ENCODE results near the gene RHOF. TPM values are rescaled to one million over a fixed set of nuclear protein-coding genes. Genes with fewer than 3 reads are reported as not detected.
A peak's percentile ranks its signal among the peaks of the same experiment; 100 is the strongest.

The RHOF gene
- total RNA-seq, 1 experiment from 2014 or later: 29.1 TPM

- Histone ChIP-seq H3K79me2 (ENCODE audit: insufficient read depth, low read length) (no peaks in the 10 kb centered on the region), H3K23ac (ENCODE audit: insufficient read length, low read depth, low read length) (no peak overlapping the region), H3K4me1 (ENCODE audit: insufficient read depth, low read length) (no peaks in the 10 kb centered on the region), H3K4me2 (ENCODE audit: insufficient read depth, insufficient read length, low read length) (no peak overlapping the region), H3K9ac (ENCODE audit: extremely low read depth, insufficient read length, low read length) (no peak overlapping the region), H4K8ac (replicated peaks; ENCODE audit: insufficient read length, low read depth, low read length) (no peak overlapping the region), H2AK5ac (ENCODE audit: insufficient read length, low read length) (no peak overlapping the region), H3K18ac (ENCODE audit: insufficient read length, low read depth, low read length) (no peak overlapping the region), H3T11ph (ENCODE audit: low read length) (no peak overlapping the region), H3K27ac (ENCODE audit: insufficient read length, low read depth, low read length) (no peak overlapping the region), H4K91ac (ENCODE audit: insufficient read length, low read depth, low read length) (no peak overlapping the region), H3K9me3 (ENCODE audit: control insufficient read depth, low read depth, low read length) (no peaks in the 10 kb centered on the region), H3K4ac (ENCODE audit: low read depth, low read length) (no peak overlapping the region), H3K23me2 (ENCODE audit: insufficient read length, low read depth, low read length, poor library complexity, severe bottlenecking) (peaks cover 9% of the 10 kb centered on the region), H2BK120ac (ENCODE audit: low read depth, low read length, poor library complexity, severe bottlenecking) (no peak overlapping the region), H3K79me1 (ENCODE audit: insufficient read depth, low read depth, low read length, poor library complexity, severe bottlenecking) (no peaks in the 10 kb centered on the region), H2AFZ (ENCODE audit: low read length) (no peak overlapping the region), H3K14ac (ENCODE audit: insufficient read depth, low read length) (no peak overlapping the region), H4K5ac (ENCODE audit: insufficient read length, low read depth, low read length) (no peak overlapping the region), H3K56ac (ENCODE audit: insufficient read length, low read depth, low read length) (no peak overlapping the region), H3K27me3 (ENCODE audit: insufficient read depth, low read length) (no peaks in the 10 kb centered on the region), H2BK15ac (ENCODE audit: low read depth, low read length) (no peak overlapping the region), H2BK12ac (ENCODE audit: insufficient read length, low read depth, low read length) (no peak overlapping the region), H2BK20ac (ENCODE audit: low read depth, low read length, poor library complexity, severe bottlenecking) (no peak overlapping the region), H4K20me1 (ENCODE audit: control insufficient read depth, insufficient read depth, insufficient read length) (no peaks in the 10 kb centered on the region), H2BK5ac (ENCODE audit: insufficient read length, low read length) (no peak overlapping the region)
- Mint-ChIP-seq H3K4me3 (peak overlapping the region in 1 of 2 experiments; percentile 14; a peak in 1 of 5 replicates), H3K9me3 (no peaks in the 10 kb centered on the region; a peak in 2 of 5 replicates), H3K4me1 (peaks cover 19 to 22% of the 10 kb centered on the region in 2 experiments), H3K27me3 (ENCODE audit: low read depth) (peaks cover 5% of the 10 kb centered on the region), H3K27ac (peak overlapping the region in 2 of 3 experiments; percentile 30 to 93; a peak in 2 of 7 replicates), H3K36me3 (ENCODE audit: insufficient read depth in 1 of 3, low read depth in 3 of 3) (peaks cover 1 to 22% (median 5%) of the 10 kb centered on the region in 3 experiments; a peak in 3 of 7 replicates)
- whole genome bisulfite sequencing (ENCODE audit: extremely low coverage, insufficient read length, low lambda C conversion rate): no CpG with 5 or more reads among the region's 28 CpGs
- no peak for DNase-seq
- no peak for TF ChIP-seq CTCF (conservative IDR thresholded peaks at IDR 0.05)
Measured at GRCh38 chr12:121789800-121790728, 3.4 kb downstream of the RHOF start.
